Activated CD8-positive, alpha-beta memory T cell treated with anti-CD3 and anti-CD28 coated beads, Interleukin-2, amount 50 U/mL, for 1 hour (primary cell): ENCODE measurements around the gene AKAP13.

Experiments used
- DNase-seq: peaks from one replicate; pipeline ENCODE4 v3.0.0-alpha.2; 2020; ENCODE audit errors: extremely low read depth

AKAP13 gene

DNA sequence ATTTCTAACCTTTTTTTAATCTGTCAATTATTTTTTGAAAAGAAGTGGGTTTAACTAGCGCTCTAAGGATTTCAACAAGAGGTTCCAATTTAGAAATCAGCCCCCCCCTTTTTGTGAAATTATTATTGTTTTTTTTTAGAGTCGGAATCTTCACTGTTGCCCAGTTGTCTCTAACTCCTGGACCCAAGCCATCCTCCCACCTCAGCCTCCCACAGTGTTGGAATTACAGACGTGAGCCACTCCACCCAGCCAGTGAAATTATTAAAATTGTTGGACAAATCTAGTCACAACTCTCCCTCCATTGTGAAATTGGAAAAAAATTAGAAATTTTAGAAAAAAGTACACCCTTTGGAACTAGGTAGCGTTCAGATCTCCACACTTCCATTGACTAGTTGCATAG lies 2.5 kb downstream of the AKAP13 start:
- no peak for DNase-seq

DNA sequence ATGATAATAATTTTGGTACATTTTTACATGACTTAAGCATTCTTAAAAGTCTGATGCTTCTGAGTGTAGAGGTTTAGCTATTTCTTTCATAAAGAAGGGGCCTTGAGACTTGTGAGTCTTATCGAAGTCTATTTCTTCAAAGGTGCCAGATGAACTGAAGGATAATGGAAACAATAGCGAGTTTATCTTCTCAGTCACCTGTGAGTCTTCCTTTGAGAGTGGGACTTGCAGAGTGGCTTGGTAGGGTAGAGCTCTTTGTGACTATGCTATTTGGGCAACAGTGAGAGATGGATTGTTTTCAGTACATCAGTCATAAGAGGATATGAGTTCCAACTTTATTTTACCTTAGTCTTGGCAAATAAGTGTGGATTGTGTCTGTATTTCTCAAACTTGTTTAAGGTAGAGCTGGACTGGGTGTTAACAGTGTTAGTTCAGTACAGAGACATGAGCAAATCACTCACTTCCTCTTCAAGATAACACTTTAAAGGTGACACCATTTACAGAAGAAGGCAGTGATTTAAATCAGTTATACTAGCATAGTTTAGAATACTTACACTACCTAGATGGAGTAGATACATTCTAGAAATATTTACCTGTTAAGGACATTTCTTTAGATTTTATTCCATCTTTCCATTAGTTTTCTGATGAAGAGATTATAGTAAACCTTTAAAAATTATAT lies 3.2 kb downstream of the AKAP13 start:
- DNase-seq = no peak

- DNase-seq = no peak
These were observed 5.9 kb downstream of the AKAP13 start for GRCh38 chr15:85386261-85386660.

DNA sequence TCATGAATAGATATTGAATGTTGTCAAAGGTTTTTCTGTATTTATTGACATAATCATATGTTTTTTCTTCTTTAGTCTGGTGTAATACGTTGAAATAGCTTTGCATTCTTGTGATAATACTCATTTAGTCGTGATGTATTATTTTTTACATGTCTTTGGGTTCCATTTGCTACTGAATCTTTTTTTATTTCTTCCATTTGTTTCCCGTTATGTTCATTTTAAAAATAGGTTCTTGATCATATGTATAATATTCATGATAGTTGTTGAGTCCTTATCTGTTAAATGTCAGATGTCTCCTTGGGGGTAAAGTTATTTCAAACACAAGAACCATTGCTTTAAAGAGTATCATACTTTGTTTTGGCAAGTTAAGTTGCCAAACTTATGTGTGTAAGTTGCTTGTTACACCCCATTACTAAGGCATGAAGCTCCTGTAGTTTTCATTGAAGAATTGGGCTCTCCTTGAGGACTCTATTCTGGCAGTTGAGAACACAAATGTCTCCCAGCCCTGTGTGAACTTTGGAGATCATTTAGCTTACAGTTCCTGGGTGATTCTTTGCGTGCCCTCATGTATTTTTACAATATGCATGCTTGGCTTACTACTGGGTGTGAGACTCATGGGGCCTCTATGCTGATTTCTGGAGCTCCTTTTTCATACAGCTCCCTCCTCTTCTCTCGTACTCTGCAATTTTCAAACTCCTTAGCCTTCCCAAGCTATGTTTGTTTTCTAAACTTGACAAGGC lies 8.3 kb downstream of the AKAP13 start:
- no peak for DNase-seq

DNA sequence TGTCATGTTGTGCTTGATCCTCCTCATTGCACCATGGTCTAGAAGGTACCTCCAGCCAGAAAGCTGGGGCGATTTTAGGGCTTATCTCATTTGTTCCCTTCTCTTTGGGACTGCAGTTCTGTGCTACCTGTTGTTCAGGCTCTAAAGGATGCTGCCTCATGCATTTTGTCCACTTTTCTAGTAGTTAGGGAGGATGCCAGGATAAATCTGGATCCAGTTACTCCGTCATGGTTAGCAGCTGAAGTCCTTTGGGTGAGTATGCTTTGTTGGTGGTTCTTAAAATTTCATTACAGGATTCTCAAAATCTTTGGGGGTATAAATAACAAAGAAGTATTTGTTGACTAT lies 8.9 kb downstream of the AKAP13 start:
- DNase-seq = no peak

- DNase-seq = no peak
These were observed 9.4 kb downstream of the AKAP13 start for GRCh38 chr15:85389772-85390171.

DNA sequence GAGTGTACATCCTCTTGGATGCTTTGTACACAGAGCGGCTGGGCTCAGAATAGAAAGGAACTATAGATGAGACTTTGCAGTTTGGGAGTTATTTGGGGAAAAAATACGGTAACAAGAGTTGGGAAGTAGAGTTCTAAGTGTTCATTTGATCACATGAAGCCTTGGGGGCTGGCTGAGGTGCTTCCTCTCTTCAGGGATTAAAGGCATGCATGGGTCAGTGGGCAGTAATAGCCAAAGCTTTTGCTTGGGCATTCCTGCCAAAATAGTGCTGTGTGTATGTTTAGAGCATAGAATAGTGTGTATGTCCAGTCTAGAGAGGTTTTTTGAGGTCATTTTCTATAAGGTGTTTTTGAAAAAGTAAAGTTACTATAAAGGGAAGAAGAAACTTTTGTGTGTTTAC lies 12.8 kb downstream of the AKAP13 start:
- no peak for DNase-seq

GRCh38 chr15:85394554-85395333 lies 14.3 kb downstream of the AKAP13 start:
- DNase-seq = no peak

- no peak for DNase-seq
These were observed 16.2 kb downstream of the AKAP13 start for GRCh38 chr15:85396554-85396953.

DNA sequence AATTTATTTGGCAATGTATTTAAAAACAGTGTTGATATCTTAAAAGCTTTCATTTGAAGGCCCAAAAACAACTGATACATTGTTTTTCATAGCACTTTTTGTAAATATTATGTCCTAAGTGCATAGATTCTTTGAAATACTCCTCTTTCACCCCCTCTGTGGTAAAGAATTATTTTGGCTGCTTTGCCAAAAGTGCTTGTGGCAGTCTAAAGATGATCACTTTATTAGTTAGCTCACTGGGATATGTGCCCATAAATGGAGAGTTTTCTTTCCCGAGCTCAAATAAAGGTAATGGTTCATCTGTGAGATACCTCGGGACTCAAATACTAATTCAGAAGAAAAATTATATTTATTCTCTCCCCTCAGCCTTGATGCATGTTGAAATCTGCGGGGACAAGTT lies 16.7 kb downstream of the AKAP13 start:
- DNase-seq = no peak

DNA sequence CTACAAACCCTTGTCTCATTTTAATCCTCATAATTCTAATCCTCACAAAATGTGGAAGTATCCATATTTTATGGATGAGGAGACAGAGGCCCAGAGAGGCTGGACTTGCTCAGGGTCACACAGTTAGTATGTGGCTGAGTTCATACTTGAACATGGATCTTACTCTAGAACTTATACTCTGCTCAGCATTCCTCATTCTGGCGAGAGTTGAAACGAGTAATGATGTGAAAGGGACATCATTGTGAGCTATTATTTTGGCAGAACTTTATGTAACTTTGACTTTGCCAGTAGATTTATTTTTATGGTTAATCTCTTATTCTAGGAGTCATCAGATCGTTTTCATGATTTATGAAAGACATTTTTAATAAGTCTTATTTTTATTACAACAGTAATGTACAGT lies 17.5 kb downstream of the AKAP13 start:
- no peak for DNase-seq

- no peak for DNase-seq
These were observed 18.4 kb downstream of the AKAP13 start for GRCh38 chr15:85398822-85399221.

- DNase-seq = no peak
These were observed 19.2 kb downstream of the AKAP13 start for GRCh38 chr15:85399627-85400026.

- DNase-seq = no peak
These were observed 20.2 kb downstream of the AKAP13 start for GRCh38 chr15:85400606-85401005.

- no peak for DNase-seq
These were observed 20.8 kb downstream of the AKAP13 start for GRCh38 chr15:85401108-85401774.

DNA sequence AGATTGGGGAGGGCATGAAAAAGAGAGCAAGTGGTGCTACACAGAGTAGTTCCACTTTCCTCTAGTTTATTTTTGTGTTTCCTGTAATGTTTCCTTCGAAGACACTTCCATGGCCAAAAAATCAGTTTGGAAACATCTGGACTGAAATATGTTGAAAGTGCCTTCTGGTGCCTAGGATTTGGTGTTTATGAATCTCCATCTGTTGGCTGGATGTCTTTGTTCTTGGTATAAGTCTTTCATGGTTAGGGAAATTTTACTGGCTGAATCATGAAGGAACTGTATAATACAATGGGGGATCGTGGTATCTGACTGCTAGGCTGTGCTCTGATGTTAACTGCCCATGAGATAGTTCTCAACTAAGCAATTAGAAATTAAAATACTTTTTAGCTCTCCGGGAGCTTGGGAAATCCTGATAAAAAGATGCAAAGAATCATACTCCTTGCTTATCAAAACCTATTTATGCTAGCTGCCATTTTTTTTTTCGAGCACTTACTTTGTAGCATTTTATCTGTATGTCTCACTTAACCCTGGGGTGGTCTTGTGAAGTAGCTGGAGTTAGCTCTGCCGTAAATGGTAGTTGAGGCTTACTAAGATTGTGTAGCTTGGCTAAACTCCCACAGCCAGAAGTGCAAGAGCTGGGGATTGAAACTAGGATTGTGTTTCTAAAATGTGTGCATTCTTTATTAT lies 21.9 kb downstream of the AKAP13 start:
- no peak for DNase-seq

DNA sequence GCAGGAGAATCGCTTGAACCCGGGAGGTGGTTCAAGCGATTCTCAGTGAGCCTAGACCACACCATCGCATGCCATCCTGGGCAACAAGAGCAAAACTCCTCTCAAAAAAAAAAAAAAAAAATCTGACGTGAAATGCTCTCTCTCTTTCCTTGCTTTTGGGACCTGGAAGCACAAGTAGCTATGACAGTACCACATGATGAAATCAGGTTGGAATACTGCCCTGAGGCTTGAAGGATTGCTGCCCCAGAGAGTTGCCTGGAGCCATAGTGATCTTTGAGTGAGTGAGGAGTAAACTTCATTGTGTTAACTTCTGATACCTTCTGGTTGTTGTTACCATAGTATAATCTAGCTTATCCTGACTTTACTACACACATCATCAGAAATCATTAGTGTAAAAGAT lies 23.3 kb downstream of the AKAP13 start:
- DNase-seq = no peak

DNA sequence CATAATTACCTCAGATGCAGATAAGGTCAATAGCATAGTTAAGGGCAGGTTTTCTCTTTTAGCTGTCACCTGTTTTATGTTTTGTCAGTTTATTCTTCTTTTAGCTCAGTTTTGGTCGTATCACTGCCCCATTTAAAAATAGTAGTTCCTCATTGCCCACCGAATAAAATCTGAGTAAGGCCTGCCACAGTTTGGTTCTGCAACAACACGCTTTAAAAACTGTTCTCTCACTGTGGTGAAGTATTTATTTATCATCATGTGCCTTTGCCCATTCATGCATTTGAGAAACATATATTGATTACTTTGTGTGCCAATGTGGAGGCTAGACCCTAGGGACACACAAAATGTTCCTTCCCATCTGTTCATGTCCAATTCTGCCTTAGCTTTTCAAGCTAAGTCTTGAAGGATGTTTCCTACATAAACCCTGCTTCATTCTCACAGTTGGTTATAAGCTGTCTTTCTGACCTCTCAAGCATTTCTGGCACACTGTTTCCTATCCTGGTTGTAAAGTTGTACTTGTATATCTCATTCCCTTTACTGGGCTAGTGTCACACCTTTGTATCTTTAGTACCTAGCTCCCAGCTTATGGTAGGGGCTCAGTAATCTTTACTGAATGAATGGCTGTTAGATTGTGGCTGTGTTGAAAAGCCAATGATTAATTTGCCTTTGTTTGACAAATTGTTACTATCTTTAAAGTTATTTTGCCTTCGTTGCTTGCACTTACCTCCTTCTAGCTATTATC lies 23.9 kb downstream of the AKAP13 start:
- no peak for DNase-seq

DNA sequence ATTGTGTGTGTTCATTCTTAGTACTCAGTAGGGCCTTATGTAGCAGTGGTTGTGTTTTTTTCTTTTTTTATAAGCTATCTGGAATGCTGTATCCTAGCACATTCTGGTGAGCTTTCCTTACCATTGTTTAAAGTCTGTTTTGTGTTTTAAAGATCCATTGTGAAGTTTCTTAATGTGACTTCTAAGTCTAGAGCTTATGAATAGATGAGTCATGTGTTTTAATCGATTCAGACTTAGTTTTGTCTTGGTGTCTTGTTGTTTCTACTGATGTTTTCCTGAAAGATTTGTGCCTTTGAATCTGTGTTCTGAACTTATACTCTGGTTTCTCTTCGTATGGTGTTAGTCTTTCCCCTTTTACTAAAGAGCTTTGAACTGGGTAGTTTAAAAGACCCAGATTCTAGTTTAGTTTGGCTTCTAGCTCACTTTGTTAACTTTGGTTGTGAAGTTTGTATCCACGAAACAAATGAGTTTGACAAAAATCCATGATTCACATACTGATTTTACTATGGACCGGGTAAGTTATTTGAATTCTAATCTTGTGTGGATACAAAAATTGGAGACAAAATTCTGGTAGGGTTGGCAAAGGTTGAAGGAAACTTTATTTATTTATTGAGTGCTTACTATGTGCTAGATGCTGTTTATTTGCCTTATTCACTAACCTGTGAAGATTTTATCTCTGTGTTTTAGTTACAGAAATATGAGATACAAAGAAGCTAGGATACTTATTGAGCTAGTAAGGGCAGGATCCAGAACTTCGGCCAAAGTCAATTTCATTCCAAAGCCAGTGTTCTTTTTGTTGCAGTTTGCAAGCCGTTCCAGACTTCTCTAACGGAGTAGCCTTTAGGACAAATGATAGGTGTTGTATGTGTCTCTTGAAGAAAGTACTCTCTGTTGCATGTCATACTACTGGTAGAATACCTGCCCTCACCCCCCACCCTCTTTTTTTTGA lies 24.8 kb downstream of the AKAP13 start:
- DNase-seq = no peak

DNA sequence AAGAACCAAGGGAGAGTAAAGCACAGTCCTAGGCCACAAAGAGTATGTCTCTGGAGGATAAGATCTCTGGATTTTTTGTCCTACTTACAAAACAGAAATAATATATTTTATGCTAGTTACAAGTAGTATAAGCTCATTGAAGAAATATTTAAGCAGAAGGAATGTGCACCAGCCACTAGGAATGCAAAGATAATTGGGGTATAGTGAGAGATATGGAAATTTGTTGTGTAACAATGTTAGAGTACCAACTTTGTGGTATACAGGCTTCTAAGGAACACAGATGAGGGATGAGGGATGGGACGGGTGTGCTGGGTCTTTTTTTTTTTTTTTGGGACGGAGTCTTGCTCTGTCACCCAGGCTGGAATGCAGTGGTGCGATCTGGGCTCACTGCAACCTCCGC lies 26.5 kb downstream of the AKAP13 start:
- no peak for DNase-seq
